ENCODE results near the gene NAA40.
"Not testable (repeated sequence)": the region's sequence is repeated elsewhere in the genome, so short reads cannot be mapped to it uniquely, and the experiment has no call there.

NAA40 gene

GRCh38 chr11:63940786-63941185 lies 2.0 kb downstream of the NAA40 start:
- peak; percentile 60 for DNase-seq

GRCh38 chr11:63941901-63942300 lies 3.1 kb downstream of the NAA40 start:
- DNase-seq: no peak

- DNase-seq: no peak
These were observed 4.0 kb downstream of the NAA40 start for GRCh38 chr11:63942803-63943202.

GRCh38 chr11:63944987-63945386 lies 6.2 kb downstream of the NAA40 start:
- DNase-seq: peak; percentile 30

GRCh38 chr11:63945477-63946163 lies 6.8 kb downstream of the NAA40 start:
- DNase-seq: peak; percentile 77

GRCh38 chr11:63951779-63952536 lies 13.2 kb downstream of the NAA40 start:
- peak; percentile 91 for DNase-seq

GRCh38 chr11:63952570-63952969 lies 13.8 kb downstream of the NAA40 start:
- no peak for DNase-seq

- DNase-seq: peak; percentile 68
These were observed 19.2 kb downstream of the NAA40 start for GRCh38 chr11:63958008-63958407.

GRCh38 chr11:63961608-63962412 lies 23.0 kb downstream of the NAA40 start:
- DNase-seq: peak; percentile 52

- not testable (repeated sequence) for DNase-seq
These were observed 25.1 kb downstream of the NAA40 start for GRCh38 chr11:63963895-63964294.

GRCh38 chr11:63966444-63966843 lies 27.6 kb downstream of the NAA40 start:
- DNase-seq: no peak

- peak; percentile 30 for DNase-seq
These were observed 30.7 kb downstream of the NAA40 start for GRCh38 chr11:63969461-63969860.

- peak; percentile 58 for DNase-seq
These were observed 32.1 kb downstream of the NAA40 start for GRCh38 chr11:63970902-63971301.

- DNase-seq: not testable (repeated sequence)
These were observed 35.1 kb downstream of the NAA40 start for GRCh38 chr11:63973912-63974258.

GRCh38 chr11:63974259-63975143 lies 35.7 kb downstream of the NAA40 start, which contains the start of gene COX8A:
TSS of gene COX8A (plus strand) at chr11:63974620. CDS start at chr11:63974681, 61 bp downstream.
- DNase-seq: peak; percentile 100

GRCh38 chr11:63978551-63979239 lies 39.9 kb downstream of the NAA40 start:
- DNase-seq: no peak

- no peak for DNase-seq
These were observed 40.6 kb downstream of the NAA40 start for GRCh38 chr11:63979426-63979825.

GRCh38 chr11:63985812-63986155 lies 47.0 kb downstream of the NAA40 start:
- DNase-seq: peak; percentile 81

- peak; percentile 96 for DNase-seq
These were observed 47.5 kb downstream of the NAA40 start, which contains the start of gene OTUB1 for GRCh38 chr11:63986156-63986931. TSS of gene OTUB1 (plus strand) at chr11:63986438. CDS start at chr11:63986457, 19 bp downstream.

GRCh38 chr11:63986932-63987513 lies 48.2 kb downstream of the NAA40 start:
- no peak for DNase-seq

- no peak for DNase-seq
These were observed 52.8 kb downstream of the NAA40 start for GRCh38 chr11:63991558-63991957.
